GM12878 (cell line): Measurements from ENCODE around the gene GJA4. TPM values are rescaled to one million over a fixed set of nuclear protein-coding genes. Genes with fewer than 3 reads are reported as not detected.

Experiments used
- ATAC-seq: fragments of 200-7000 bp; cut with Tn5 transposase; 3 replicates; pipeline ENCODE4 v1.9.1; 2020; ENCODE audit warnings: mild to moderate bottlenecking, moderate library complexity
- BruUV-seq: library from RNA; stranded (reverse); fragments of 400-500 nt; replicated peaks from 2 replicates; lab custom pipeline; 2021; lab: Mats Ljungman, UMichigan
- CTCF ChIA-PET: fragments of 300-600 bp; sonication (Branson Sonifier 250); formaldehyde crosslinking; extraction: SDS; loops from one replicate; lab custom pipeline; 2021; ENCODE audit warnings: inconsistent platforms; lab: Yijun Ruan, JAX
- POLR2A ChIA-PET: fragments of 350-600 bp; formaldehyde crosslinking; extraction: SDS; loops from one replicate; lab custom pipeline; 2021; ENCODE audit warnings: inconsistent platforms; lab: Charles Lee
- RAD21 ChIA-PET: fragments of 300-600 bp; sonication (Branson Sonifier 250); formaldehyde crosslinking; loops from one replicate; lab custom pipeline; 2023; ENCODE audit warnings: antibody characterized with exemption; ENCODE audit not compliant: unreplicated experiment; lab: Charles Lee
- SMC1A ChIA-PET: fragments of 300-600 bp; sonication (Branson Sonifier 250); formaldehyde crosslinking; loops from one replicate; lab custom pipeline; 2023; ENCODE audit not compliant: unreplicated experiment, uncharacterized antibody; lab: Charles Lee
- DNase-seq: peaks from one replicate; pipeline ENCODE4 v3.0.0-alpha.2; 2011; ENCODE audit warnings: low read depth, low spot score
- FAIRE-seq: peaks from 3 replicates; lab custom pipeline; 2011; peaks lifted over from hg19 to GRCh38; lab: Jason Lieb, UNC
- H2AFZ ChIP-seq: 2 replicates; pipeline ENCODE4 v1.6.0; 2011; ENCODE audit warnings: low read depth, low read length, control low read depth; ENCODE audit not compliant: control insufficient read depth
- H3K27ac ChIP-seq: 2 replicates; pipeline ENCODE4 v1.5.1; 2011; ENCODE audit warnings: control low read depth; ENCODE audit not compliant: control insufficient read depth, insufficient read depth
- H3K27me3 ChIP-seq, 2 experiments: replicated peaks in 1 of 2; 2 replicates each; pipeline versions ENCODE4 v1.6.0 to v1.6.1; 2011; ENCODE audit warnings: low read length in 1 of 2; ENCODE audit not compliant: control insufficient read depth in 2 of 2, insufficient read depth in 2 of 2
- H3K36me3 ChIP-seq, 2 experiments: 2 replicates each; pipeline ENCODE4 v1.5.1; 2011; ENCODE audit warnings: low read length in 1 of 2; ENCODE audit not compliant: control insufficient read depth in 2 of 2, insufficient read depth in 2 of 2
- H3K4me1 ChIP-seq: 2 replicates; pipeline ENCODE4 v1.6.1; 2011; ENCODE audit warnings: mild to moderate bottlenecking, low read length, moderate library complexity, mixed read lengths; ENCODE audit not compliant: control insufficient read depth, insufficient read depth
- H3K4me2 ChIP-seq: 2 replicates; pipeline ENCODE4 v1.6.0; 2011; ENCODE audit warnings: control low read depth; ENCODE audit not compliant: control insufficient read depth, insufficient read depth
- H3K4me3 ChIP-seq: fragments of 200-600 bp; sonication (generic); 2 replicates; pipeline ENCODE4 v1.5.1; 2016
- H3K79me2 ChIP-seq: 2 replicates; pipeline ENCODE4 v1.6.0; 2011; ENCODE audit warnings: low read length; ENCODE audit not compliant: control insufficient read depth, insufficient read depth
- H3K9ac ChIP-seq: 2 replicates; pipeline ENCODE4 v1.8.0; 2011; ENCODE audit warnings: low read length, control low read depth, mixed read lengths; ENCODE audit not compliant: control insufficient read depth, insufficient read depth
- H3K9me3 ChIP-seq: replicated peaks from 3 replicates; pipeline ENCODE4 v1.5.1; 2011; ENCODE audit warnings: mild to moderate bottlenecking, low read length; ENCODE audit not compliant: control insufficient read depth, insufficient read depth
- H4K20me1 ChIP-seq: 2 replicates; pipeline ENCODE4 v1.6.0; 2011; ENCODE audit not compliant: control insufficient read depth, insufficient read depth
- BMI1 ChIP-seq: fragments of 450-650 bp; IDR thresholded peaks from 2 replicates; pipeline ENCODE4 v1.6.1; 2016; ENCODE audit warnings: mild to moderate bottlenecking, moderate library complexity, borderline replicate concordance
- BRCA1 ChIP-seq: IDR thresholded peaks from 2 replicates; pipeline ENCODE4 v1.6.1; 2011; ENCODE audit warnings: low read depth, low read length, improper control_type of control experiment
- ETV6 ChIP-seq, 2 experiments: fragments of 450-650 bp in 1 of 2; IDR thresholded peaks in 1 of 2; conservative IDR thresholded peaks in 1 of 2; 2 replicates each; pipeline ENCODE4 v1.6.1; 2014; ENCODE audit warnings: antibody characterized with exemption in 1 of 2, borderline replicate concordance in 1 of 2, low read depth in 1 of 2, mild to moderate bottlenecking in 1 of 2, moderate library complexity in 1 of 2
- FOXK2 ChIP-seq: fragments of 450-650 bp; IDR thresholded peaks from 2 replicates; pipeline ENCODE4 v1.6.1; 2017; ENCODE audit warnings: mild to moderate bottlenecking, moderate library complexity
- FOXM1 ChIP-seq: IDR thresholded peaks from 2 replicates; pipeline ENCODE4 v1.6.1; 2012; ENCODE audit warnings: low read depth, mild to moderate bottlenecking, inconsistent platforms, low read length, moderate library complexity
- JUND ChIP-seq: IDR thresholded peaks from 2 replicates; pipeline ENCODE4 v1.6.1; 2012; ENCODE audit warnings: low read depth, mild to moderate bottlenecking, low read length, improper control_type of control experiment, moderate library complexity
- MEF2B ChIP-seq: fragments of 450-650 bp; IDR thresholded peaks from 2 replicates; pipeline ENCODE4 v1.6.1; 2018; ENCODE audit warnings: mild to moderate bottlenecking, moderate library complexity; ENCODE audit not compliant: partially characterized antibody, poor library complexity, severe bottlenecking
- NFYB ChIP-seq: IDR thresholded peaks from 2 replicates; pipeline ENCODE4 v1.6.1; 2011; ENCODE audit warnings: low read depth, mild to moderate bottlenecking, low read length, improper control_type of control experiment, moderate library complexity; ENCODE audit not compliant: insufficient read depth
- NR2C1 ChIP-seq: fragments of 450-650 bp; IDR thresholded peaks from 2 replicates; pipeline ENCODE4 v1.6.1; 2017; ENCODE audit warnings: antibody characterized with exemption, mild to moderate bottlenecking, moderate library complexity
- SIN3A ChIP-seq: IDR thresholded peaks from 2 replicates; pipeline ENCODE4 v1.6.1; 2012; ENCODE audit warnings: low read depth, low read length, improper control_type of control experiment
- SREBF1 ChIP-seq: IDR thresholded peaks from 2 replicates; pipeline ENCODE4 v1.6.1; 2012; ENCODE audit warnings: mild to moderate bottlenecking, low read length
- ZNF207 ChIP-seq: fragments of 450-650 bp; IDR thresholded peaks from 2 replicates; pipeline ENCODE4 v1.6.1; 2014; ENCODE audit warnings: antibody characterized with exemption, mild to moderate bottlenecking, borderline replicate concordance
- ZNF217 ChIP-seq: fragments of 450-650 bp; IDR thresholded peaks from 2 replicates; pipeline ENCODE4 v1.6.1; 2017; ENCODE audit warnings: antibody characterized with exemption, mild to moderate bottlenecking
- WGBS: methylation state at CpG from one replicate; pipeline ENCODE4 v1.1.6; 2016; ENCODE audit warnings: low lambda C conversion rate; ENCODE audit not compliant: insufficient replicate concordance, insufficient coverage; ENCODE audit errors: missing lambda C conversion rate; 5-methylcytosine and 5-hydroxymethylcytosine counted together
- in situ Hi-C: fragments of 300-500 bp; cut with MboI; formaldehyde crosslinking; loops from 9 replicates; pipeline ENCODE4 v1.14.3; 2018; ENCODE audit warnings: mixed read lengths
- intact Hi-C: fragments of 100-400 bp; cut with micrococcal nuclease; formaldehyde crosslinking; loops from one replicate; pipeline ENCODE4 v1.14.2; 2022; ENCODE audit not compliant: unreplicated experiment
- polyA plus RNA-seq, 11 experiments: library from polyadenylated mRNA; depleted of rRNA in 4 of 11; unstranded in 6 of 11; stranded (reverse) in 5 of 11; fragments of >200 nt; fragmentation: Nextera tagmentation in 4 of 11; fragmentation: Illumina TruSeq in 1 of 11; extraction: Ambion mirVana in 4 of 11; extraction: Trizol in 1 of 11; gene quantifications; 1 replicate in 1 of 11; 2 replicates in 10 of 11; pipeline versions ENCODE4 v1.2.1 to v1.2.3, GENCODE V29; 2011 to 2016; ENCODE audit warnings: inconsistent platforms in 2 of 11, missing spikeins in 2 of 11, low read depth in 1 of 11
- total RNA-seq, 4 experiments: library from RNA; depleted of rRNA in 3 of 4; stranded (reverse); fragments of >200 nt in 3 of 4; fragmentation: Illumina TruSeq in 1 of 4; extraction: Trizol in 1 of 4; gene quantifications; 2 replicates each; pipeline versions ENCODE4 v1.2.1 to v1.2.3, GENCODE V29; 2013 to 2021

GJA4 gene
- total and polyA plus RNA-seq, 10 of the 15 experiments (the other 5 are each of a cell fraction or from before 2014, with no cell fraction given): 0.09 to 0.18 TPM; not detected in 8

DNA sequence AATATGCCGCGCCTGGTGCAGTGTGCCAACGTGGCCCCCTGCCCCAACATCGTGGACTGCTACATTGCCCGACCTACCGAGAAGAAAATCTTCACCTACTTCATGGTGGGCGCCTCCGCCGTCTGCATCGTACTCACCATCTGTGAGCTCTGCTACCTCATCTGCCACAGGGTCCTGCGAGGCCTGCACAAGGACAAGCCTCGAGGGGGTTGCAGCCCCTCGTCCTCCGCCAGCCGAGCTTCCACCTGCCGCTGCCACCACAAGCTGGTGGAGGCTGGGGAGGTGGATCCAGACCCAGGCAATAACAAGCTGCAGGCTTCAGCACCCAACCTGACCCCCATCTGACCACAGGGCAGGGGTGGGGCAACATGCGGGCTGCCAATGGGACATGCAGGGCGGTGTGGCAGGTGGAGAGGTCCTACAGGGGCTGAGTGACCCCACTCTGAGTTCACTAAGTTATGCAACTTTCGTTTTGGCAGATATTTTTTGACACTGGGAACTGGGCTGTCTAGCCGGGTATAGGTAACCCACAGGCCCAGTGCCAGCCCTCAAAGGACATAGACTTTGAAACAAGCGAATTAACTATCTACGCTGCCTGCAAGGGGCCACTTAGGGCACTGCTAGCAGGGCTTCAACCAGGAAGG lies 7.4 kb upstream of the GJA4 start:
- no peaks in the 10 kb centered on the region for H3K36me3 ChIP-seq
- no peak overlapping the region for H3K4me2 ChIP-seq
- no peak for ATAC-seq
- H4K20me1 ChIP-seq: no peaks in the 10 kb centered on the region
- no peak overlapping the region for H2AFZ ChIP-seq
- SMC1A ChIA-PET: interaction anchor here (1.0 kb wide), 1 partner anchor 67 kb away, joined by 3 read pairs; no protein-coding TSS in a partner anchor
- no peak overlapping the region for H3K27ac ChIP-seq
- H3K27me3 ChIP-seq: peaks cover 0 to 4% of the 10 kb centered on the region in 2 experiments; a peak in 1 of 4 replicates
- H3K79me2 ChIP-seq: no peaks in the 10 kb centered on the region
- no peak overlapping the region for H3K4me3 ChIP-seq
- no peak for FAIRE-seq
- intact Hi-C loops: no loop called here
- CTCF ChIA-PET: interaction anchor here (0.7 to 3.1 kb wide), 6 partner anchors 42 to 436 kb away, joined by 3 to 27 read pairs (median 8); partner anchors contain the start of gene SMIM12
- RAD21 ChIA-PET: interaction anchor here (1.1 to 1.2 kb wide), 2 partner anchors 11 to 67 kb away, joined by 3 to 5 read pairs; no protein-coding TSS in a partner anchor
- TF ChIP-seq BRCA1: no peak
- TF ChIP-seq ETV6 (conservative IDR thresholded peaks at IDR 0.05 in 1 of 2, IDR thresholded peaks at IDR 0.05 in 1 of 2; ENCODE audit: borderline replicate concordance in 1 of 2, low read depth in 1 of 2): no peak
- no peak for TF ChIP-seq ZNF217
- TF ChIP-seq SREBF1: no peak
- TF ChIP-seq BMI1: no peak
- no peak for TF ChIP-seq ZNF207
- no peak for TF ChIP-seq FOXK2
- TF ChIP-seq SIN3A: no peak
- no peak for TF ChIP-seq MEF2B
- TF ChIP-seq FOXM1: no peak
- TF ChIP-seq JUND: no peak
- no peak for TF ChIP-seq NFYB
- TF ChIP-seq NR2C1: no peak
- POLR2A ChIA-PET: no interaction called here
- no peak for DNase-seq
- H3K4me1 ChIP-seq: no peaks in the 10 kb centered on the region
- BruUV-seq: no TSS peak
- in situ Hi-C loops: loop anchor here (5.0 kb wide), 1 partner anchor 67 kb away; no protein-coding TSS in a partner anchor
- WGBS: 67% methylated on average over 22 of the region's 22 CpGs
- H3K9ac ChIP-seq: no peak overlapping the region
- no peaks in the 10 kb centered on the region for H3K9me3 ChIP-seq
